ENCODE results near the gene CHCHD5.

CHCHD5 gene

GRCh38 chr2:112577756-112578155 is 6.7 kb upstream of the CHCHD5 start:
- Mint-ChIP-seq H3K9me3 (no peaks in the 10 kb centered on the region), H3K4me3 (no peak overlapping the region), H3K36me3 (peaks cover 12% of the 10 kb centered on the region), H3K27ac (no peak overlapping the region), H3K4me1 (peaks cover 5% of the 10 kb centered on the region), H3K27me3 (no peaks in the 10 kb centered on the region)
- ATAC-seq (ENCODE audit: low read depth) (no peak), DNase-seq (ENCODE audit: low spot score in 2 of 2) (no peak)

- H3K4me1 Mint-ChIP-seq: peaks cover 10% of the 10 kb centered on the region
- H3K4me3 Mint-ChIP-seq: no peak overlapping the region
- no peaks in the 10 kb centered on the region for H3K27me3 Mint-ChIP-seq
- H3K9me3 Mint-ChIP-seq: no peaks in the 10 kb centered on the region
- ATAC-seq (ENCODE audit: low read depth) (no peak), DNase-seq (ENCODE audit: low spot score in 2 of 2) (no peak)
- H3K36me3 Mint-ChIP-seq: peaks cover 10% of the 10 kb centered on the region
- H3K27ac Mint-ChIP-seq: no peak overlapping the region
Observed at GRCh38 chr2:112579241-112579640, 5.2 kb upstream of the CHCHD5 start.

- peaks cover 8% of the 10 kb centered on the region for H3K36me3 Mint-ChIP-seq
- H3K4me1 Mint-ChIP-seq: peaks cover 15% of the 10 kb centered on the region
- DNase-seq (ENCODE audit: low spot score in 2 of 2): no peak
- no peaks in the 10 kb centered on the region for H3K9me3 Mint-ChIP-seq
- no peak for ATAC-seq (ENCODE audit: low read depth)
- H3K27me3 Mint-ChIP-seq: no peaks in the 10 kb centered on the region
- H3K4me3 Mint-ChIP-seq: no peak overlapping the region
- H3K27ac Mint-ChIP-seq: no peak overlapping the region
Observed at GRCh38 chr2:112580084-112580483, 4.3 kb upstream of the CHCHD5 start.

- Mint-ChIP-seq H3K9me3 (no peaks in the 10 kb centered on the region), H3K4me3 (no peak overlapping the region), H3K27ac (no peak overlapping the region), H3K36me3 (peaks cover 10% of the 10 kb centered on the region), H3K4me1 (peaks cover 24% of the 10 kb centered on the region), H3K27me3 (no peaks in the 10 kb centered on the region)
- peak in 1 of 2 donors; percentile 50 for DNase-seq (ENCODE audit: low spot score in 2 of 2)
- peak; percentile 14 for ATAC-seq (ENCODE audit: low read depth)
Observed at GRCh38 chr2:112582314-112582746, 2.1 kb upstream of the CHCHD5 start.

GRCh38 chr2:112583497-112584133 is 794 bp upstream of the CHCHD5 start:
- Mint-ChIP-seq H3K4me3 (peak overlapping the region; percentile 98), H3K27ac (peak overlapping the region; percentile 99), H3K9me3 (no peaks in the 10 kb centered on the region), H3K27me3 (no peaks in the 10 kb centered on the region), H3K36me3 (peaks cover 15% of the 10 kb centered on the region), H3K4me1 (peaks cover 24% of the 10 kb centered on the region)
- ATAC-seq (ENCODE audit: low read depth): no peak
- DNase-seq (ENCODE audit: low spot score in 2 of 2): no peak

GRCh38 chr2:112584891-112585250 is 462 bp downstream of the CHCHD5 start:
- no peaks in the 10 kb centered on the region for H3K27me3 Mint-ChIP-seq
- peak overlapping the region; percentile 99 for H3K27ac Mint-ChIP-seq
- DNase-seq (ENCODE audit: low spot score in 2 of 2) (no peak), ATAC-seq (ENCODE audit: low read depth) (no peak)
- peak overlapping the region; percentile 98 for H3K4me3 Mint-ChIP-seq
- peaks cover 18% of the 10 kb centered on the region for H3K36me3 Mint-ChIP-seq
- peaks cover 24% of the 10 kb centered on the region for H3K4me1 Mint-ChIP-seq
- H3K9me3 Mint-ChIP-seq: no peaks in the 10 kb centered on the region

GRCh38 chr2:112585400-112585799 is 991 bp downstream of the CHCHD5 start:
- Mint-ChIP-seq H3K9me3 (no peaks in the 10 kb centered on the region), H3K4me1 (peaks cover 24% of the 10 kb centered on the region), H3K4me3 (peak overlapping the region; percentile 98), H3K36me3 (peaks cover 20% of the 10 kb centered on the region), H3K27me3 (no peaks in the 10 kb centered on the region), H3K27ac (peak overlapping the region; percentile 99)
- no peak for ATAC-seq (ENCODE audit: low read depth)
- DNase-seq (ENCODE audit: low spot score in 2 of 2): no peak

- no peaks in the 10 kb centered on the region for H3K9me3 Mint-ChIP-seq
- peaks cover 21% of the 10 kb centered on the region for H3K36me3 Mint-ChIP-seq
- peak overlapping the region; percentile 76 for H3K27ac Mint-ChIP-seq
- ATAC-seq (ENCODE audit: low read depth) (no peak), DNase-seq (ENCODE audit: low spot score in 2 of 2) (no peak)
- peak overlapping the region; percentile 70 for H3K4me3 Mint-ChIP-seq
- H3K27me3 Mint-ChIP-seq: no peaks in the 10 kb centered on the region
- H3K4me1 Mint-ChIP-seq: peaks cover 24% of the 10 kb centered on the region
Observed at GRCh38 chr2:112585873-112586464, 1.6 kb downstream of the CHCHD5 start.

GRCh38 chr2:112588611-112589045 is 4.2 kb downstream of the CHCHD5 start:
- H3K36me3 Mint-ChIP-seq: peaks cover 26% of the 10 kb centered on the region
- no peak overlapping the region for H3K27ac Mint-ChIP-seq

GRCh38 chr2:112591413-112591812 is 7.0 kb downstream of the CHCHD5 start:
- H3K27ac Mint-ChIP-seq: no peak overlapping the region
- H3K4me3 Mint-ChIP-seq: no peak overlapping the region
- no peak for DNase-seq (ENCODE audit: low spot score in 2 of 2)
- no peak for ATAC-seq (ENCODE audit: low read depth)
- H3K4me1 Mint-ChIP-seq: peaks cover 4% of the 10 kb centered on the region
- H3K27me3 Mint-ChIP-seq: no peaks in the 10 kb centered on the region
- H3K9me3 Mint-ChIP-seq: no peaks in the 10 kb centered on the region
- peaks cover 26% of the 10 kb centered on the region for H3K36me3 Mint-ChIP-seq

More at GRCh38 chr2:112588611-112589045, 4.2 kb downstream of the CHCHD5 start:
- Mint-ChIP-seq H3K27me3 (no peaks in the 10 kb centered on the region), H3K9me3 (no peaks in the 10 kb centered on the region), H3K4me1 (peaks cover 16% of the 10 kb centered on the region), H3K4me3 (no peak overlapping the region)
- no peak for ATAC-seq (ENCODE audit: low read depth)
- no peak for DNase-seq (ENCODE audit: low spot score in 2 of 2)

- Mint-ChIP-seq H3K9me3 (no peaks in the 10 kb centered on the region), H3K27ac (no peak overlapping the region), H3K4me3 (no peak overlapping the region), H3K27me3 (no peaks in the 10 kb centered on the region), H3K4me1 (no peaks in the 10 kb centered on the region), H3K36me3 (peaks cover 12% of the 10 kb centered on the region)
- ATAC-seq (ENCODE audit: low read depth) (no peak), DNase-seq (ENCODE audit: low spot score in 2 of 2) (no peak)
Observed at GRCh38 chr2:112593736-112594135, 9.3 kb downstream of the CHCHD5 start.

- DNase-seq (ENCODE audit: low spot score in 2 of 2) (no peak), ATAC-seq (ENCODE audit: low read depth) (no peak)
- no peak overlapping the region for H3K27ac Mint-ChIP-seq
- H3K9me3 Mint-ChIP-seq: no peaks in the 10 kb centered on the region
- H3K4me3 Mint-ChIP-seq: no peak overlapping the region
- no peaks in the 10 kb centered on the region for H3K27me3 Mint-ChIP-seq
- H3K36me3 Mint-ChIP-seq: peaks cover 4% of the 10 kb centered on the region
- peaks cover 4% of the 10 kb centered on the region for H3K4me1 Mint-ChIP-seq
Observed at GRCh38 chr2:112597537-112598322, 13.3 kb downstream of the CHCHD5 start.

GRCh38 chr2:112600634-112601033 is 16.2 kb downstream of the CHCHD5 start:
- peaks cover 4% of the 10 kb centered on the region for H3K4me1 Mint-ChIP-seq
- ATAC-seq (ENCODE audit: low read depth): no peak

GRCh38 chr2:112601754-112602153 is 17.3 kb downstream of the CHCHD5 start:
- Mint-ChIP-seq H3K27me3 (no peaks in the 10 kb centered on the region), H3K4me1 (peaks cover 4% of the 10 kb centered on the region), H3K27ac (no peak overlapping the region), H3K4me3 (no peak overlapping the region), H3K9me3 (no peaks in the 10 kb centered on the region), H3K36me3 (no peaks in the 10 kb centered on the region)
- DNase-seq (ENCODE audit: low spot score in 2 of 2) (no peak), ATAC-seq (ENCODE audit: low read depth) (no peak)

More at GRCh38 chr2:112600634-112601033, 16.2 kb downstream of the CHCHD5 start:
- no peaks in the 10 kb centered on the region for H3K9me3 Mint-ChIP-seq
- no peak overlapping the region for H3K27ac Mint-ChIP-seq
- H3K4me3 Mint-ChIP-seq: no peak overlapping the region
- H3K36me3 Mint-ChIP-seq: no peaks in the 10 kb centered on the region
- H3K27me3 Mint-ChIP-seq: no peaks in the 10 kb centered on the region
- no peak for DNase-seq (ENCODE audit: low spot score in 2 of 2)

Measured in memory B cell (primary cell).